AG08395 (cell line): Measurements from ENCODE around the gene TRPM5.
"Not testable (repeated sequence)": the region's sequence is repeated elsewhere in the genome, so short reads cannot be mapped to it uniquely, and the experiment has no call there.

ENCODE experiments used
- DNase-seq: peaks from one replicate; pipeline ENCODE4 v3.0.0; 2012; ENCODE audit warnings: mixed read lengths, low spot score

Gene TRPM5

GRCh38 chr11:2443881-2444820, at the start of gene TRPM5:
Gene TRPM5, minus strand, starts transcription at chr11:2444514. Its CDS starts 21,478 bp downstream, at chr11:2423036.
- DNase-seq = no peak

- no peak for DNase-seq
These were observed 44.8 kb upstream of the TRPM5 start for GRCh38 chr11:2489083-2489482.

- DNase-seq = no peak
These were observed 43.7 kb upstream of the TRPM5 start for GRCh38 chr11:2488004-2488403.

GRCh38 chr11:2484576-2485125, 40.3 kb upstream of the TRPM5 start:
- DNase-seq = no peak

GRCh38 chr11:2483426-2483825, 39.1 kb upstream of the TRPM5 start:
- peak; percentile 1 for DNase-seq

- peak; percentile 0 for DNase-seq
These were observed 38.4 kb upstream of the TRPM5 start for GRCh38 chr11:2482745-2483144.

- DNase-seq = peak; percentile 1
These were observed 37.9 kb upstream of the TRPM5 start for GRCh38 chr11:2482204-2482603.

GRCh38 chr11:2481253-2481652, 36.9 kb upstream of the TRPM5 start:
- no peak for DNase-seq

- no peak for DNase-seq
These were observed 36.5 kb upstream of the TRPM5 start for GRCh38 chr11:2480874-2481220.

GRCh38 chr11:2480067-2480873, 36.0 kb upstream of the TRPM5 start:
- not testable (repeated sequence) for DNase-seq

- no peak for DNase-seq
These were observed 33.6 kb upstream of the TRPM5 start for GRCh38 chr11:2477936-2478335.

GRCh38 chr11:2477254-2477653, 32.9 kb upstream of the TRPM5 start:
- no peak for DNase-seq

- no peak for DNase-seq
These were observed 31.0 kb upstream of the TRPM5 start for GRCh38 chr11:2475136-2475918.

- no peak for DNase-seq
These were observed 30.0 kb upstream of the TRPM5 start for GRCh38 chr11:2474059-2474901.

GRCh38 chr11:2473361-2474058, 29.2 kb upstream of the TRPM5 start:
- no peak for DNase-seq

GRCh38 chr11:2472428-2473186, 28.3 kb upstream of the TRPM5 start:
- DNase-seq = no peak

- DNase-seq = no peak
These were observed 27.4 kb upstream of the TRPM5 start for GRCh38 chr11:2471804-2472096.

GRCh38 chr11:2471048-2471803, 26.9 kb upstream of the TRPM5 start:
- no peak for DNase-seq

- DNase-seq = no peak
These were observed 26.2 kb upstream of the TRPM5 start for GRCh38 chr11:2470495-2470894.
